Osteoblast (primary cell): ENCODE data around the gene ZFHX2. TPM values are rescaled to one million over a fixed set of nuclear protein-coding genes. Genes with fewer than 3 reads are reported as not detected.

Experiments used
- DNase-seq: peaks from one replicate; pipeline ENCODE4 v3.0.0; 2011; ENCODE audit warnings: low spot score, mixed read lengths; ENCODE audit not compliant: insufficient read length; ENCODE audit errors: missing footprints
- H2AFZ ChIP-seq: 2 replicates; pipeline ENCODE4 v1.6.0; 2011; ENCODE audit warnings: mild to moderate bottlenecking, low read length
- H3K27ac ChIP-seq: 2 replicates; pipeline ENCODE4 v1.5.1; 2011; ENCODE audit warnings: mild to moderate bottlenecking, low read depth, low read length, moderate library complexity
- H3K27me3 ChIP-seq: 2 replicates; pipeline ENCODE4 v1.6.0; 2012; ENCODE audit warnings: mild to moderate bottlenecking, control low read depth, inconsistent platforms, low read length, moderate library complexity; ENCODE audit not compliant: insufficient read depth
- H3K36me3 ChIP-seq: 2 replicates; pipeline ENCODE4 v1.5.1; 2011; ENCODE audit warnings: mild to moderate bottlenecking, low read length, control low read depth, moderate library complexity; ENCODE audit not compliant: insufficient read depth
- H3K4me1 ChIP-seq: 2 replicates; pipeline ENCODE4 v1.5.1; 2011; ENCODE audit warnings: mild to moderate bottlenecking, low read length, control low read depth, moderate library complexity; ENCODE audit not compliant: insufficient read depth
- H3K4me2 ChIP-seq: 2 replicates; pipeline ENCODE4 v1.6.0; 2011; ENCODE audit warnings: mild to moderate bottlenecking, low read length; ENCODE audit not compliant: insufficient read depth
- H3K4me3 ChIP-seq: fragments of 200-600 bp; sonication (generic); 3 replicates; pipeline ENCODE4 v1.5.1; 2012; ENCODE audit warnings: mild to moderate bottlenecking, low read length, inconsistent platforms; ENCODE audit not compliant: insufficient read depth
- H3K79me2 ChIP-seq: 2 replicates; pipeline ENCODE4 v1.6.0; 2012; ENCODE audit warnings: mild to moderate bottlenecking, low read length, control low read depth, inconsistent platforms; ENCODE audit not compliant: insufficient read depth
- H3K9me3 ChIP-seq: 2 replicates; pipeline ENCODE4 v1.5.1; 2011; ENCODE audit warnings: low read depth, low read length, control low read depth
- H4K20me1 ChIP-seq: 2 replicates; pipeline ENCODE4 v1.6.0; 2012; ENCODE audit warnings: mild to moderate bottlenecking, low read length, control low read depth; ENCODE audit not compliant: insufficient read depth
- total RNA-seq: library from RNA; depleted of rRNA; stranded (reverse); fragments of >200 nt; gene quantifications from 2 replicates; pipeline ENCODE4 v1.2.3, GENCODE V29; 2012
- TF ChIP-seq, protein P1 (sequence below): IDR thresholded peaks from 2 replicates; pipeline ENCODE4 v1.5.1; 2011; ENCODE audit warnings: mild to moderate bottlenecking, low read depth, low read length, moderate library complexity; ENCODE audit errors: extremely low read depth

Gene ZFHX2
- total RNA-seq, 1 donor, result 0.72 TPM

DNA sequence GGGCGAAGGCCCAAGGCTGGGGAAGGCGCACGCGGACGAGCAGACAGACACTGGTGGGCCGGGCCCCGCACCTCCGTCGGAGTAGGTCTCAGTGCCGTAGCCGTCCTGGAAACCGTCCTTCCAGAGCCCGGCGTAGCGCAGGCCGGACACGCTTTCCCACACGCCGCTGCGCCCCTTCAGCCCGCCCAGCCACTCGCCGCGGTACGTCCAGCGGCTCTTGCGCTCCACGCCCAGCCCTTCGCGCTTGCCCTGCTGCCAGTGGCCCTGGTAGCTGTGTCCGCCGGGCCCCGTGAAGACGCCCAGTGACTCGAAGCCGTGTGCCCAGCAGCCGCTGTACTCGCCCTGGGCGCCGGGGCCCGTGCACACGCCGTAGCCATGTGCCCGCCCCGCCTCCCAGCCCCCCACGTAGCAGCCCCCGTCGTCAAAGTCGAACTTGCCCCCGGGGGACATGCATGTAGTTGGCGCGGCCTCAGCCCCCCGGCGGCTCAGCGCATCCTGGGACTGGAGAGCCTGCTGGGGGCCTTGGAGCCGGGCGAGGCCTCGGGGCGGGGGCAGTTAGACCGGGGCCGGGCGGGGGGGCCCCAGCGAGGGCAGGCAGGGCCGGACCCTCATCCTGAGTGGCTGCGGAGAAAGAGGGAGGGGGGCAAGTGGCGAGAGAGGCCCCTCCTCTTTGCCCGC is 25.6 kb upstream of the ZFHX2 start:
- Histone ChIP-seq H3K79me2 (no peaks in the 10 kb centered on the region), H3K27me3 (peaks cover 55% of the 10 kb centered on the region), H2AFZ (no peak overlapping the region), H3K9me3 (no peaks in the 10 kb centered on the region), H3K4me2 (no peak overlapping the region), H3K36me3 (no peaks in the 10 kb centered on the region), H3K4me1 (no peaks in the 10 kb centered on the region), H3K4me3 (no peak overlapping the region), H3K27ac (no peak overlapping the region), H4K20me1 (no peaks in the 10 kb centered on the region)
- peak; percentile 93 for DNase-seq
- TF ChIP-seq, protein P1, sequence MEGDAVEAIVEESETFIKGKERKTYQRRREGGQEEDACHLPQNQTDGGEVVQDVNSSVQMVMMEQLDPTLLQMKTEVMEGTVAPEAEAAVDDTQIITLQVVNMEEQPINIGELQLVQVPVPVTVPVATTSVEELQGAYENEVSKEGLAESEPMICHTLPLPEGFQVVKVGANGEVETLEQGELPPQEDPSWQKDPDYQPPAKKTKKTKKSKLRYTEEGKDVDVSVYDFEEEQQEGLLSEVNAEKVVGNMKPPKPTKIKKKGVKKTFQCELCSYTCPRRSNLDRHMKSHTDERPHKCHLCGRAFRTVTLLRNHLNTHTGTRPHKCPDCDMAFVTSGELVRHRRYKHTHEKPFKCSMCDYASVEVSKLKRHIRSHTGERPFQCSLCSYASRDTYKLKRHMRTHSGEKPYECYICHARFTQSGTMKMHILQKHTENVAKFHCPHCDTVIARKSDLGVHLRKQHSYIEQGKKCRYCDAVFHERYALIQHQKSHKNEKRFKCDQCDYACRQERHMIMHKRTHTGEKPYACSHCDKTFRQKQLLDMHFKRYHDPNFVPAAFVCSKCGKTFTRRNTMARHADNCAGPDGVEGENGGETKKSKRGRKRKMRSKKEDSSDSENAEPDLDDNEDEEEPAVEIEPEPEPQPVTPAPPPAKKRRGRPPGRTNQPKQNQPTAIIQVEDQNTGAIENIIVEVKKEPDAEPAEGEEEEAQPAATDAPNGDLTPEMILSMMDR, result no peak

DNA sequence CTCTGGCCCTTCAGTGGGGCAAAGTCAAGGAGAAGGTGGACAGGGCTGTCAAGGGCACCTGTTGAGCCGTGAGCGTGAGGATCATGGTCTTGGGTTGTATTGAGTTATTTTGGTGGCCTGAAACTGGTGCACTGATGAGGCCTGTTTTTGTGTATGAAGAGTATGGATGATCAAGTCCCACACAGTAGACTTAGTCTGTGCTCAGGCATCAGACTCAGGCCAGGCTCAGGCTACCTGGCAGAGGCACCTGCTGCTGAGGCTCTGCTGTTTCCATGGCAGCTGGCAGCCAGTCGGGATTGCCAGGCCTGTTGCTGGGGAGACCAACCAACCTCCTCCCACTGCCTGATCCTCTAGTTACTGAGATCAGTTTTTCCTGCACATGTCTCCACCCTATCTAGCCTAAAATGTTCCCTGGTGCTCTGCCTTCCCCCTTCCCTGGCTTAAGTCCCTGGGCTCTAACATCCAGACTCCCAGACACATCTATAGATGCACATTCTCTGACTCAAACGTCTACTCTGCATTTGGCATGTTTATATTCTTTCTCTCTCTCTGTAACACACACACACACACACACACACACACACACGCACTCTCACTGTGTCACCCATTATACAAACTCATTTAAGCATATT is 21.9 kb upstream of the ZFHX2 start:
- peak; percentile 48 for DNase-seq
- no peak overlapping the region for H2AFZ ChIP-seq
- H3K27me3 ChIP-seq, result peaks cover 57% of the 10 kb centered on the region
- H3K4me2 ChIP-seq, result no peak overlapping the region
- no peak overlapping the region for H3K4me3 ChIP-seq
- H3K36me3 ChIP-seq, result no peaks in the 10 kb centered on the region
- no peaks in the 10 kb centered on the region for H3K9me3 ChIP-seq
- no peaks in the 10 kb centered on the region for H3K4me1 ChIP-seq
- TF ChIP-seq, protein P1, result no peak
- H3K27ac ChIP-seq, result no peak overlapping the region
- no peaks in the 10 kb centered on the region for H4K20me1 ChIP-seq
- H3K79me2 ChIP-seq, result no peaks in the 10 kb centered on the region

DNA sequence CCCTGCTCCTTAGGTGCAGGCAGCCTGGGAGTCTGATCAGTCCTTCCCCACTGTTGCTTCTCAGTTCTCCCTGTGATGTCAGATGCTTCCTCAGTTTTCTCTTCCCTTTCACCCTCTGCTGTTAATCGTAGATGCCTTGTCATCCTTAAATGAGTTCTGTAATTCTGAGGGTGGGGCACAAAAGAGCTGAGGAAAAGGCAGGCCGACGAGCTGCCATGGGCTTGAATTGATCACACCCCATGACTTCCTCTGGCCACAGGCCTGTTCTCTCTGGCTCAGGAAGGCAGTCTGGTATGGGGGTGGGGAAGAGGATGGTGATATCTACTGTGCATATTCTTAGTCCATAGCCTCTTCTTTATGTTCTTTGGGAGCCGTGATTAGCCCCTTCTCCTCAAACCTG is 21.3 kb upstream of the ZFHX2 start:
- Histone ChIP-seq H4K20me1 (no peaks in the 10 kb centered on the region), H2AFZ (no peak overlapping the region), H3K79me2 (no peaks in the 10 kb centered on the region), H3K27me3 (peaks cover 56% of the 10 kb centered on the region), H3K27ac (no peak overlapping the region), H3K36me3 (no peaks in the 10 kb centered on the region), H3K4me3 (no peak overlapping the region), H3K9me3 (no peaks in the 10 kb centered on the region), H3K4me1 (no peaks in the 10 kb centered on the region), H3K4me2 (no peak overlapping the region)
- no peak for DNase-seq
- TF ChIP-seq, protein P1, result no peak

DNA sequence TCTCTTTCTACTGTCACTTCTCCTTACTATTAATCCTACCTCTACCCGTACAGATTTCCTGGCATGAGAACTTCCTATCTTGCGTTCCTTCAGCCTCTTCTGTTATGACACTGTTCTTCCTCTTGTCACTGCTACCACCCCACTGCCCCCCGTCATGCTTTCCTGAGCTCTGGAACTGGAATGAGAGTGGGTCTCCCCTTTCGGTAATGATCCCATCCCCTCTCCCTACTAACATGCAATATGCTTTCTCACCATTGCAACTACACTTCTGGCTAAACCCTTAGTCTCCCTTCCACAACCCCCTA is 20.9 kb upstream of the ZFHX2 start:
- no peak overlapping the region for H3K27ac ChIP-seq
- no peaks in the 10 kb centered on the region for H3K79me2 ChIP-seq
- TF ChIP-seq, protein P1, result no peak
- peaks cover 53% of the 10 kb centered on the region for H3K27me3 ChIP-seq
- no peak overlapping the region for H2AFZ ChIP-seq
- H3K36me3 ChIP-seq, result no peaks in the 10 kb centered on the region
- no peaks in the 10 kb centered on the region for H4K20me1 ChIP-seq
- H3K9me3 ChIP-seq, result no peaks in the 10 kb centered on the region
- DNase-seq, result peak; percentile 72
- no peak overlapping the region for H3K4me3 ChIP-seq
- H3K4me2 ChIP-seq, result no peak overlapping the region
- H3K4me1 ChIP-seq, result peaks cover 4% of the 10 kb centered on the region
